ENCODE data around the gene DEFB113. TPM values are rescaled to one million over a fixed set of nuclear protein-coding genes. Genes with fewer than 3 reads are reported as not detected.

DEFB113 gene
- total and polyA plus RNA-seq, 12 donors: not detected

- Histone ChIP-seq H3K27me3 (no peaks in the 10 kb centered on the region), H3K4me1 (replicated peaks in 1 of 2) (no peaks in the 10 kb centered on the region), H3K9me3 (replicated peaks in 1 of 3) (no peaks in the 10 kb centered on the region), H3K27ac (no peak overlapping the region), H3K4me3 (no peak overlapping the region), H3K36me3 (replicated peaks in 1 of 2) (no peaks in the 10 kb centered on the region)
- no peak for DNase-seq
- intact Hi-C loops (cut with DNase I): no loop called here
- 89 to 93% (median 90%) methylated on average over 4 of the region's 4 CpGs for WGBS, 4 donors
- TF ChIP-seq CTCF (IDR thresholded peaks at IDR 0.05) (no peak), POLR2A (IDR thresholded peaks at IDR 0.05) (no peak)
Measured at GRCh38 chr6:49979584-49979983, 10.2 kb upstream of the DEFB113 start.

GRCh38 chr6:49978332-49979226 lies 9.2 kb upstream of the DEFB113 start:
- Histone ChIP-seq H3K27ac (no peak overlapping the region), H3K4me3 (peak overlapping the region in 1 of 4 donors; percentile 36), H3K27me3 (no peaks in the 10 kb centered on the region), H3K4me1 (replicated peaks in 1 of 2) (no peaks in the 10 kb centered on the region), H3K36me3 (replicated peaks in 1 of 2) (no peaks in the 10 kb centered on the region), H3K9me3 (replicated peaks in 1 of 3) (no peaks in the 10 kb centered on the region)
- WGBS, 4 donors: 37 to 45% (median 42%) methylated on average over 3 of the region's 3 CpGs
- intact Hi-C loops (cut with DNase I): no loop called here
- DNase-seq: no peak
- TF ChIP-seq CTCF (IDR thresholded peaks at IDR 0.05) (no peak), POLR2A (IDR thresholded peaks at IDR 0.05) (no peak)

GRCh38 chr6:49966823-49967222 lies 2.6 kb downstream of the DEFB113 start:
- Histone ChIP-seq H3K4me1 (replicated peaks in 1 of 2) (no peaks in the 10 kb centered on the region), H3K9me3 (replicated peaks in 1 of 3) (no peaks in the 10 kb centered on the region), H3K36me3 (replicated peaks in 1 of 2) (no peaks in the 10 kb centered on the region), H3K27ac (no peak overlapping the region), H3K27me3 (no peaks in the 10 kb centered on the region), H3K4me3 (no peak overlapping the region)
- intact Hi-C loops (cut with DNase I): no loop called here
- TF ChIP-seq CTCF (IDR thresholded peaks at IDR 0.05) (no peak), POLR2A (IDR thresholded peaks at IDR 0.05) (no peak)
- DNase-seq: no peak
- WGBS, 4 donors: 65 to 72% (median 70%) methylated on average over 2 of the region's 2 CpGs

- intact Hi-C loops (cut with DNase I): no loop called here
- Histone ChIP-seq H3K4me3 (no peak overlapping the region), H3K27me3 (no peaks in the 10 kb centered on the region), H3K27ac (no peak overlapping the region), H3K9me3 (replicated peaks in 1 of 3) (no peaks in the 10 kb centered on the region), H3K36me3 (replicated peaks in 1 of 2) (no peaks in the 10 kb centered on the region), H3K4me1 (replicated peaks in 1 of 2) (no peaks in the 10 kb centered on the region)
- no peak for DNase-seq
- TF ChIP-seq POLR2A (IDR thresholded peaks at IDR 0.05) (no peak), CTCF (IDR thresholded peaks at IDR 0.05) (no peak)
- 43 to 62% (median 61%) methylated on average over 2 of the region's 2 CpGs for WGBS, 4 donors
Measured at GRCh38 chr6:49966334-49966733, 3.1 kb downstream of the DEFB113 start.
